ENCODE measurements around the gene MCU. TPM values are rescaled to one million over a fixed set of nuclear protein-coding genes. Genes with fewer than 3 reads are reported as not detected.
"Not testable (repeated sequence)": the region's sequence is repeated elsewhere in the genome, so short reads cannot be mapped to it uniquely, and the experiment has no call there.

MCU gene
- total RNA-seq, 1 donor from 2014 or later, result 27.0 TPM

DNA sequence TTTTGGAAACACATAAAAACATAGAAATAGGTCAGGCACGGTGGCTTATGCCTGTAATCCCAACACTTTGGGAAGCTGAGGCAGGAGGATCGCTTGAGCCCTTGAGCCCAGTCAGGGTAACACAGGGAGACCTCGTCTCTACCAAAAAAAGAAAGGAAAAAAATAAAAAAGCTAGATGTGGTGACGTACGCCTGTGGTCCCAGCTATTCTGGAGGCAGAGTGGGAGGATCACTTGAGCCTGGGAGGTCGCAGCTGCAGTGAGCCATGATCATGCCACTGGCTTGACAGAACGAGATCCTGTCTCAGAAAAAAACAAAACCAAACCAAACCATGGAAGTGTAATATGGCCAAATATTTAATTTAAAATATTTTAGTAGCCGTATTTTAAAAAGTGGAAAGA is 55.6 kb downstream of the MCU start:
- DNase-seq (ENCODE audit: extremely low spot score, unreplicated experiment), result no peak
- H3K27ac Mint-ChIP-seq, result no peak overlapping the region
- TF ChIP-seq CTCF (conservative IDR thresholded peaks at IDR 0.05), result no peak
- H3K4me1 Mint-ChIP-seq (ENCODE audit: unreplicated experiment), result peaks cover 23% of the 10 kb centered on the region
- H3K9me3 Mint-ChIP-seq, result no peaks in the 10 kb centered on the region
- H3K4me3 Mint-ChIP-seq, result no peak overlapping the region
- H3K27me3 Mint-ChIP-seq, result no peaks in the 10 kb centered on the region
- peaks cover 5% of the 10 kb centered on the region for H3K36me3 Mint-ChIP-seq

- Mint-ChIP-seq H3K27ac (no peak overlapping the region), H3K4me3 (no peak overlapping the region), H3K4me1 (ENCODE audit: unreplicated experiment) (peaks cover 18% of the 10 kb centered on the region), H3K36me3 (no peaks in the 10 kb centered on the region), H3K27me3 (no peaks in the 10 kb centered on the region), H3K9me3 (no peaks in the 10 kb centered on the region)
- no peak for TF ChIP-seq CTCF (conservative IDR thresholded peaks at IDR 0.05)
- no peak for DNase-seq (ENCODE audit: extremely low spot score, unreplicated experiment)
Observed at GRCh38 chr10:72753760-72754231, 61.9 kb downstream of the MCU start.

- no peak overlapping the region for H3K27ac Mint-ChIP-seq
- no peaks in the 10 kb centered on the region for H3K36me3 Mint-ChIP-seq
- H3K4me1 Mint-ChIP-seq (ENCODE audit: unreplicated experiment), result peaks cover 22% of the 10 kb centered on the region
- no peak overlapping the region for H3K4me3 Mint-ChIP-seq
- no peak for TF ChIP-seq CTCF (conservative IDR thresholded peaks at IDR 0.05)
- H3K9me3 Mint-ChIP-seq, result no peaks in the 10 kb centered on the region
- H3K27me3 Mint-ChIP-seq, result no peaks in the 10 kb centered on the region
- DNase-seq (ENCODE audit: extremely low spot score, unreplicated experiment), result no peak
Observed at GRCh38 chr10:72754275-72755032, 62.5 kb downstream of the MCU start.

DNA sequence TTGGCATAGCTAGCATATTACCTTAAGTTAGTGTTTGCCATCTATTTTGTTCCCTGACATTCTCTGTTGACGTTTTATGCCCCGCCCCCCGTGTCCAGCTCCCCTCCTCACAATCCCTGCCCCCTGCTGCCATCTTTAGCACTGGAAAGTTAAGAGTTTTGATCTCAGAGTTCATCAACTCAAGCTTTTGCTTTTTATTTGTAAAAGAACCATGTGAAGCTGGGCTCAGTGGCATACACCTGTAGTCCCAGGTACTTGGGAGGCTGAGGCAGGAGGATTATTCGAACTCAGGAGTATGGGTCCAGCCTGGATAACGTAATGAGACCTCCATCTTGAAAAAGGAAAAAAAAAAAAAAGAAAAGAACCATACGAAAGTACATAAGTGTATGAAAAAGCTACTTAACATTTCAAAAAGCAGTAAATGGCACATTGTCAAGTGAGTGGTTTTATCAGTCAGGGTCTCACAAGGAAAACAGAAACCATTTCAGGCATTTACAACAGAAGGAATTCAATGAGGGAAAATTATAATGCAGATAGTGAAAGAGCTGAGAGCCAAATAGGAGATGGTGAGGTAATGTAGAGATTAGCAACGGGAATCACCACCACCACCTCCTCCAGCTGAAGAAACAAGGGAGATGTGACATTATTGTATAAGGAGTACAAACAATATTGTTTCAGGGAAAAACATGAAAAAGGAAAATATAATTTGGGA is 64.9 kb downstream of the MCU start:
- Mint-ChIP-seq H3K9me3 (no peaks in the 10 kb centered on the region), H3K4me3 (no peak overlapping the region), H3K36me3 (no peaks in the 10 kb centered on the region), H3K27me3 (no peaks in the 10 kb centered on the region), H3K4me1 (ENCODE audit: unreplicated experiment) (peaks cover 23% of the 10 kb centered on the region), H3K27ac (no peak overlapping the region)
- TF ChIP-seq CTCF (conservative IDR thresholded peaks at IDR 0.05), result no peak
- no peak for DNase-seq (ENCODE audit: extremely low spot score, unreplicated experiment)

DNA sequence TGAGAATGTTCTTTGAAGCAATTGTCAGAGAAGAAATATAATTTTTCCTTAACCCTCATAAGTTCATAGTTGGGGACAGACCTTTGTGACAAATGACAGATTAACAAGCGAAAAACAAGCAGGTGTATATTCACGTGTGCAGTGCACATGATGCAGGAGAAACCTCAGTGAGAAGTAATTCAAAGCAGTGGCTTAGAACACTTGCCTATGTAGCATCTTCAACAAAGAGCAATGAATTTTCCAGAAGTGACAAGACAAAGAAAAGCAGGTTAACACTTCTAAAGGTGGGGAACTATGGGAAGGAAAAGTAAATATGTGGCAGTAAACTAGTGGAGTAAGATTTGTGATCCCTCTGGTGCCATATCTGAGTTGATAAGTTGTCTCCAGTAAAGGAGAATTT is 65.8 kb downstream of the MCU start:
- Mint-ChIP-seq H3K27ac (no peak overlapping the region), H3K4me1 (ENCODE audit: unreplicated experiment) (peaks cover 27% of the 10 kb centered on the region), H3K4me3 (no peak overlapping the region), H3K9me3 (no peaks in the 10 kb centered on the region), H3K27me3 (no peaks in the 10 kb centered on the region), H3K36me3 (no peaks in the 10 kb centered on the region)
- DNase-seq (ENCODE audit: extremely low spot score, unreplicated experiment), result no peak
- no peak for TF ChIP-seq CTCF (conservative IDR thresholded peaks at IDR 0.05)

- not testable (repeated sequence) for DNase-seq (ENCODE audit: extremely low spot score, unreplicated experiment); H3K9me3 Mint-ChIP-seq; H3K36me3 Mint-ChIP-seq; H3K27me3 Mint-ChIP-seq
- Mint-ChIP-seq H3K4me1 (ENCODE audit: unreplicated experiment) (peaks cover 35% of the 10 kb centered on the region), H3K27ac (peak overlapping the region; percentile 5), H3K4me3 (peak overlapping the region; percentile 75)
Observed at GRCh38 chr10:72758930-72759329, 67.0 kb downstream of the MCU start.

All from type B pancreatic cell (in vitro differentiated cells).